Left renal cortex interstitium (tissue), 4 donors: Measurements from ENCODE around the gene PPFIBP2. TPM values are rescaled to one million over a fixed set of nuclear protein-coding genes. Genes with fewer than 3 reads are reported as not detected.

Source experiments
- DNase-seq, 4 donors: peaks; one replicate each; pipeline ENCODE4 v3.0.0-alpha.2; 2013; ENCODE audit warnings: low read depth in 4 of 4, low spot score in 2 of 4, missing footprints in 1 of 4
- polyA plus RNA-seq, 4 donors: library from polyadenylated mRNA; unstranded; fragments of 120-200 nt; gene quantifications; one replicate each; pipeline ENCODE4 v1.2.1, GENCODE V29; 2013; ENCODE audit not compliant: insufficient read length in 4 of 4

The PPFIBP2 gene
- polyA plus RNA-seq, 4 donors = 38.2 to 73.3 (median 61.1) TPM

GRCh38 chr11:7677796-7678201, 164.0 kb downstream of the PPFIBP2 start:
- no peak for DNase-seq

GRCh38 chr11:7683571-7683970, 169.8 kb downstream of the PPFIBP2 start:
- no peak for DNase-seq

DNA sequence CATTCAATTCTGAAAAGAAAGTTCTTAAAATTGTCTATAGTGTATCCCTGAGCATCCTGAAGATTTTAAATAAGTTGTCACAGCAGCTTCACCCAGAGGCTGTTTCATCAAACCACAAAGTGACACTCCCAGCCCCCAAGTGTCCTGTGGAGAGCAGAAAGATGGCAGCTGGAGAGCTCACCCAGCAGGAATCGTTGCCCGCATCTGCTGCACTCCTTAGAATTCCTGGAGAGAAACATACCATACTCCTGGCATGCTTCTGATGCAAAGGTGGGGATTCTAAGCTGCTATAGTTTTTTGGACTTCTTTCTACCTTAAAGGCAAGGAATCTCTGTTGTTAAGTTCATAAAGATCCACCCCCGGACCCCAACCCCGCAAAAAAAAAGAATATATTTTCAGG, 173.0 kb downstream of the PPFIBP2 start:
- DNase-seq = no peak

DNA sequence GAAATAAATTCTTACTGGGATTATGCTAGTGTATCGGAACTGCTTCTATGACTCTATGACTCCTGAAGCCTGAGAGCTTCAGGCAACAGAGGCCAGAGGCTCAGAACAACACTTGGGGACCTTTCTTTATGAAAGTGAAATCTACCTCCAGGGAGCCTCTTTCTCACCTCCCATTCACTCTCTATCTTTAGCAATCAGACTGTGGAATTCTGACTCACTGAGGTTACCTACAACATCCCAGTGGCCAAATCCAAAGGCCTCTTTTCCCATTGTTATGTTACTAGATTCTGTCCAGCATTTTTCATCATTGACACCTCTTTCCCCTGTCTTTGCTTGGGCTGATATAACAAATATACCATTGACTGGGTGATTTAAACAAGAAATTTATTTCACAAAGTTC, 173.6 kb downstream of the PPFIBP2 start:
- DNase-seq = no peak

- no peak for DNase-seq
Observed at GRCh38 chr11:7688238-7688826, 174.5 kb downstream of the PPFIBP2 start.

DNA sequence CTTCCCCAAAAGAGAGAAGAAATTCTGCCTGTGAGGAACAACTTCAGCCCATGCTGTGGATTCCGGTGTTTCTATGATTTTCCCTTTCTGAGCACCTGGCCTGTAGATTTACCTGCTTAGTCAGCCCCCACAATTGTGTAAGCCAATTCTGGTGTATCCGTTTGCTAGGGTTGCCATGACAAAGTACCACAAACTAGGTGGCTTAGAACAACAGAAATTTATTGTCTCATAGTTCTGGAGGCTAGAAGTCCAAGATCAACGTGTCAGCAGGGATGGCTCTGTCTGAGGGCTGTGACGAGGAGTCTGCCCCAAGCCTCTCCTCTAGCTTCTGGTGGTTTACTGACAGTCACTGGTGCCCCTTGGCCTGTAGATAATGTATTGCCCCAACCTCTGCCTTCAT, 175.4 kb downstream of the PPFIBP2 start:
- no peak for DNase-seq

DNA sequence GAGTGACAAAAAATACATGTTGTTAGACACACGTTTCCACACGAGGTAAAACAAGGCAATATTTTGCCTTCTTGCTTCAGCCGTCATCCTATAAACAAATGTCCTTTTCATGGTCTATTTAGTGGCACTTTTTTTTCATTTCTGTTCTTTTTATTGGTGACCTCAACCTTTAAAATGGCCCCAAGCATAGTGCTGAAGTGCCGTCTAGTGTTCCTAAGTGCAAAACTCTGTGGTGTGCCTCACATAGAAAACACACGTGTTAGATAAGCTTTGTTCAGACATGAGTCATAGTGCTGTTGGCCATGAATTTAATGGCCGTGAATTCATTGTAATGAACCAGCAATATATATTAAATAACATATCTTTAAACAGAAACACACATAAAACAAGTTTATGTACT, 176.8 kb downstream of the PPFIBP2 start:
- DNase-seq = no peak

GRCh38 chr11:7691759-7692350, 178.1 kb downstream of the PPFIBP2 start:
- DNase-seq = no peak

- DNase-seq = no peak
Observed at GRCh38 chr11:7692426-7692825, 178.6 kb downstream of the PPFIBP2 start.

DNA sequence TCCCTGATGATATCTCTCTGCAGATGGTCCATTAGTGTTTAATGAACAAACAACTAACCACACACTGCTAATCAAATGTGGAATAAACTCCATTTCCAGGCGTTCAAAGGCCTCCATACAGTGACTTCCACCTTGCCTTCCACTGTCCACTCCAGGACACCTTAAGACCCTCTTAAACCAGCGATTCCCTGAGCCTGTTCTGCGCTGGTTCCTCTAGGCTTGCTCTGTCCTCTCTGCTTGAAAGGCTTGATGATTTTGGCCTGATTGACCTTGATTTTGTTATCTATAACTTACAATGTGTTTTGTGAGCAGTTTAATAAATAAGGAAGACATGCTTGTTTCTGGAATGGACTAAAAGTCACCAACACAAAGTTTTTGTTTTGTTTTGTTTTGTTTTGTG, 180.4 kb downstream of the PPFIBP2 start:
- DNase-seq = no peak

DNA sequence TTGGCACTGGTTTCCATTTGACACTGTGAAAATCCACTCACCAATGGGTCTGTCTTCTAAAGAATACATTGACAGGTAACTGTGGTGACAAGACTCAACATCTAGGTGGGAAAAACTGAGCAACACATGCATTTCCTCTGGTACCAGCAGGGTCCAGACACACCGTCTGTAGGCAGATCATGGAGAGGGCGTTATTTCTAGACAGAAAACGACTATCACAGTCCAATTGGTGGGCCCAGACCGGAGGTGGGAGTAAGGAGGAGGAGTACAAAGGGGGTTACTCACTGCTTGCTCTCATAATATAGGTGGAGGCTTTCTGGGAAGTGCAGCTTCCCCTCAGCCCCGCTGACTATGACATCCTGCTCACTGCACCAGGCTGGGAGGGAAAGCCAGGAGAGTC, 182.6 kb downstream of the PPFIBP2 start:
- DNase-seq = no peak

Other genes with a start within 250 kb of the PPFIBP2 start
- gene OLFML1, start 28.5 kb upstream of the PPFIBP2 start, polyA plus RNA-seq = 10 to 100 TPM; 26.9 to 45.7 (median 38.3) TPM
- gene CYB5R2, start 159.5 kb downstream of the PPFIBP2 start, polyA plus RNA-seq = 10 to 100 TPM; 26.0 to 30.9 (median 29.1) TPM
- gene OVCH2, start 192.5 kb downstream of the PPFIBP2 start, polyA plus RNA-seq = 1 to 10 TPM; 5.8 to 8.2 (median 7.1) TPM